ENCODE data around the gene ADAM12. TPM values are rescaled to one million over a fixed set of nuclear protein-coding genes. Genes with fewer than 3 reads are reported as not detected.

Gene ADAM12
- total RNA-seq, 1 donor from 2014 or later, result 3.7 TPM

- no peaks in the 10 kb centered on the region for H3K27me3 ChIP-seq
- H3K27ac ChIP-seq, result no peak overlapping the region
- peaks cover 4% of the 10 kb centered on the region for H3K4me1 ChIP-seq
- H3K4me3 ChIP-seq, result no peak overlapping the region
- no peaks in the 10 kb centered on the region for H3K36me3 ChIP-seq
- peak in 1 of 2 donors; percentile 75 for DNase-seq (ENCODE audit: extremely low spot score in 2 of 2)
- H3K9me3 ChIP-seq, result no peaks in the 10 kb centered on the region
- no peak for TF ChIP-seq POLR2AphosphoS5 (IDR thresholded peaks at IDR 0.05; ENCODE audit: insufficient read depth in 1 of 2, low read depth in 1 of 2)
- TF ChIP-seq CTCF (IDR thresholded peaks at IDR 0.05), result no peak
- TF ChIP-seq POLR2A (IDR thresholded peaks at IDR 0.05), result no peak
- intact Hi-C loops (cut with DNase I), result no loop called here
Observed at GRCh38 chr10:126129026-126129425, 259.3 kb downstream of the ADAM12 start.

GRCh38 chr10:126128581-126128980, 259.7 kb downstream of the ADAM12 start:
- H3K4me3 ChIP-seq, result no peak overlapping the region

GRCh38 chr10:126127481-126128029, 260.7 kb downstream of the ADAM12 start:
- no peaks in the 10 kb centered on the region for H3K9me3 ChIP-seq
- H3K36me3 ChIP-seq, result no peaks in the 10 kb centered on the region
- TF ChIP-seq POLR2A (IDR thresholded peaks at IDR 0.05), result no peak
- TF ChIP-seq CTCF (IDR thresholded peaks at IDR 0.05), result no peak
- no peak for TF ChIP-seq POLR2AphosphoS5 (IDR thresholded peaks at IDR 0.05; ENCODE audit: insufficient read depth in 1 of 2, low read depth in 1 of 2)
- intact Hi-C loops (cut with DNase I), result no loop called here
- peaks cover 4% of the 10 kb centered on the region for H3K4me1 ChIP-seq
- no peak overlapping the region for H3K4me3 ChIP-seq
- no peaks in the 10 kb centered on the region for H3K27me3 ChIP-seq
- H3K27ac ChIP-seq, result no peak overlapping the region
- peak in 1 of 2 donors; percentile 71 for DNase-seq (ENCODE audit: extremely low spot score in 2 of 2)

More at GRCh38 chr10:126128581-126128980, 259.7 kb downstream of the ADAM12 start:
- Histone ChIP-seq H3K27ac (no peak overlapping the region), H3K9me3 (no peaks in the 10 kb centered on the region), H3K36me3 (no peaks in the 10 kb centered on the region), H3K4me1 (peaks cover 4% of the 10 kb centered on the region), H3K27me3 (no peaks in the 10 kb centered on the region)
- no peak for TF ChIP-seq POLR2A (IDR thresholded peaks at IDR 0.05)
- no peak for TF ChIP-seq POLR2AphosphoS5 (IDR thresholded peaks at IDR 0.05; ENCODE audit: insufficient read depth in 1 of 2, low read depth in 1 of 2)
- no peak for TF ChIP-seq CTCF (IDR thresholded peaks at IDR 0.05)
- peak in 1 of 2 donors; percentile 71 for DNase-seq (ENCODE audit: extremely low spot score in 2 of 2)
- intact Hi-C loops (cut with DNase I), result no loop called here

GRCh38 chr10:126126866-126127265, 261.4 kb downstream of the ADAM12 start:
- Histone ChIP-seq H3K9me3 (no peaks in the 10 kb centered on the region), H3K36me3 (no peaks in the 10 kb centered on the region), H3K27me3 (no peaks in the 10 kb centered on the region), H3K4me1 (peaks cover 4% of the 10 kb centered on the region), H3K27ac (no peak overlapping the region), H3K4me3 (no peak overlapping the region)
- TF ChIP-seq POLR2AphosphoS5 (IDR thresholded peaks at IDR 0.05; ENCODE audit: insufficient read depth in 1 of 2, low read depth in 1 of 2) (no peak), CTCF (IDR thresholded peaks at IDR 0.05) (no peak), POLR2A (IDR thresholded peaks at IDR 0.05) (no peak)
- intact Hi-C loops (cut with DNase I), result no loop called here
- DNase-seq (ENCODE audit: extremely low spot score in 2 of 2), result peak in 1 of 2 donors; percentile 58

GRCh38 chr10:126126023-126126422, 262.3 kb downstream of the ADAM12 start:
- Histone ChIP-seq H3K4me3 (no peak overlapping the region), H3K9me3 (no peaks in the 10 kb centered on the region), H3K27me3 (no peaks in the 10 kb centered on the region), H3K27ac (no peak overlapping the region), H3K4me1 (peaks cover 4% of the 10 kb centered on the region), H3K36me3 (no peaks in the 10 kb centered on the region)
- TF ChIP-seq CTCF (IDR thresholded peaks at IDR 0.05) (no peak), POLR2AphosphoS5 (IDR thresholded peaks at IDR 0.05; ENCODE audit: insufficient read depth in 1 of 2, low read depth in 1 of 2) (no peak), POLR2A (IDR thresholded peaks at IDR 0.05) (no peak)
- intact Hi-C loops (cut with DNase I), result no loop called here
- peak in 1 of 2 donors; percentile 62 for DNase-seq (ENCODE audit: extremely low spot score in 2 of 2)
